Activated CD4-positive, CD25-positive, alpha-beta regulatory T cell treated with anti-CD3 and anti-CD28 coated beads, Interleukin-2, amount 50 U/mL, for 24 hours (primary cell): ENCODE measurements around the gene DIRAS1.
"Not testable (repeated sequence)": the region's sequence is repeated elsewhere in the genome, so short reads cannot be mapped to it uniquely, and the experiment has no call there.

ENCODE experiments used
- ATAC-seq, 2 donors: fragments of 150-1000 bp; cut with Tn5 transposase; one replicate each; pipeline ENCODE4 v1.10.0; 2021; ENCODE audit warnings: mild to moderate bottlenecking in 1 of 2, moderate library complexity in 1 of 2

The DIRAS1 gene

DNA sequence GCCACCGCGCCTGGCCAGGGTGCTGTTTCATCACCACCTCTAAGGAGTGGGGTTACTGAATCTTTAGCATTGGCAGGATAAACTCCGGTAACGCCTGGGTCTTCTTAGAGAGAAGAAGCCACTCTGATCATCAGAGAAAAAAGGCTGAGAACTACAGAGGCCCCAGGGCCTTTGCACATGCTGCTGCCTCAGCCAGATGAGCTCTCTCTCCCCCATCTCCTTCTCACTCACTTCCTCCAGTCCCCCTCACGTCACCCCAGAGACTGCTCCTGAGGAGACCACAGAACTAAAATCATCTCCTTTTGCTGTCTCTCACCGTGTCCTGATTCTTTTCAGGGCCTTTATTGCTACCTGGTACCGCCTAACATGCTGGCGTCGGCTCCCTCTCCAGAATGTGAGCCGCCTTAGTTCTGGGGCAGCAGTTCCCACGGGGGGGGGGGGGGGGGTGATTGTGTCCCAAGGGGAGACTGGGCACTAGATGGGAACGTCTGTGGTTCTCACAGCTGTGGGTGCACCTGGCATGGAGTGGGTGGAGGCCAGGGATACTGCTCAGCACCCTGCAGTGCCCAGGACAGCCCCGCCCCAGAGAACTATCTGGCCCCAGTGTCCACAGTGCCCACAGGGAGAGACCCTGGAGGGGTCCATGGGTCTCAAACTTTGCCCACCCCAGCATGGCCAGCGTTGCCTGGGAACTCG is 5.1 kb upstream of the DIRAS1 start:
- ATAC-seq: no peak

DNA sequence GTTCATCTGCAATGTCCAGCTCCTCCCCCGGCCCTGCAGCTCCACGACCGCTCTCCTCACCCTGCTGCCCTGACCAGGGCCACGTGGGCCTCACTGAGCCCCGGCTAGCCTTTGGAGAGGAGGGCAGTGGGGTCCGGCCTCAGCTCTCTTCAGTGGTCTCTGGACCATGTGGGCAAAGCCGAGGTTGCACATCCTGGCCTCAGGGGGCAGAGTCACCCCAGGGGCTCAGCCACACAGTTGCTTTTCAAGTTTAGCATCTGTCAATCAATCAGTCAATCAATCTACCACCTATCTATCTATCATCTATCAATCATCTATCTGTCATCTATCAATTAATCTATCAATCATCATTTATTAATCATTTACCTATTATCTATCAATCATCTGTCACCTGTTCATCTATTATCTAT is 3.0 kb upstream of the DIRAS1 start:
- ATAC-seq: no peak

DNA sequence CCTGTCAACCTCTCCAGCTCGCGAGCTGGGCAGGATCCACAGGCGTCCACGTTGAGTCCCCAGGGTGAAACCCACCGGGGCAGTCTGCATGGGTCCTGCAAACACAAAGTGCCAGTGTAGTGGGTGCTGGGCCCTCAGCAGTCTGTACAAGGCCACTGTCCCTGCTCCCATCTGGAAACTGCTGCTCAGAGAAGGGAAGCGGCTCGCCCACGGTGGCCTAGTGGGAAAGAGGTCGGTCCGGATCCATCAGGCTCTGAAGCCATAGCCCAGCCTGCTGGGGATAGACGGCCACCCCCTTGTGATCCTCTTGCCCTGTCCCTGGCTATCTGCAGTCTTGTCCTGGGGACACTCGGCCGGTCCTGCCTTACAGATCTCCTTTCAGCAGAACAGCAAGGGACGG is 2.6 kb upstream of the DIRAS1 start:
- no peak for ATAC-seq

DNA sequence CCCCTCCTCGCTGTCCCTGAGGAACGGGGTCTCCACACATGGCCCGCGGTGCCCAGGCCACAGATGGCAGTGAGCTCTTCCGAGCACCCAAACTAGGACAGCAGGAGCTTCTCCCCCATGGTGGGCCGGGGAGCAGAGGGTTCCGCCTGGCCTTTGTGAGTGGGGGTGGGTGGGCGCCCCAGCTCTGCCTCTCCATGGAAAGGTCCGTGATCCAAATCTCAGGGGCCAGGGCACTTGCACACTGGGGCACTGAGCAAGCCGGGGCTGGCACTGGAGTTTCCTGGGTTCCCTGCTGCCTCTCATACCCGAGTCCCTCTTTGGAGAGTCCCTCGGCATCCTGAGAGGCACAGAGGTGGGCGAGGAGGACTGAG is 2.2 kb upstream of the DIRAS1 start:
- no peak for ATAC-seq

DNA sequence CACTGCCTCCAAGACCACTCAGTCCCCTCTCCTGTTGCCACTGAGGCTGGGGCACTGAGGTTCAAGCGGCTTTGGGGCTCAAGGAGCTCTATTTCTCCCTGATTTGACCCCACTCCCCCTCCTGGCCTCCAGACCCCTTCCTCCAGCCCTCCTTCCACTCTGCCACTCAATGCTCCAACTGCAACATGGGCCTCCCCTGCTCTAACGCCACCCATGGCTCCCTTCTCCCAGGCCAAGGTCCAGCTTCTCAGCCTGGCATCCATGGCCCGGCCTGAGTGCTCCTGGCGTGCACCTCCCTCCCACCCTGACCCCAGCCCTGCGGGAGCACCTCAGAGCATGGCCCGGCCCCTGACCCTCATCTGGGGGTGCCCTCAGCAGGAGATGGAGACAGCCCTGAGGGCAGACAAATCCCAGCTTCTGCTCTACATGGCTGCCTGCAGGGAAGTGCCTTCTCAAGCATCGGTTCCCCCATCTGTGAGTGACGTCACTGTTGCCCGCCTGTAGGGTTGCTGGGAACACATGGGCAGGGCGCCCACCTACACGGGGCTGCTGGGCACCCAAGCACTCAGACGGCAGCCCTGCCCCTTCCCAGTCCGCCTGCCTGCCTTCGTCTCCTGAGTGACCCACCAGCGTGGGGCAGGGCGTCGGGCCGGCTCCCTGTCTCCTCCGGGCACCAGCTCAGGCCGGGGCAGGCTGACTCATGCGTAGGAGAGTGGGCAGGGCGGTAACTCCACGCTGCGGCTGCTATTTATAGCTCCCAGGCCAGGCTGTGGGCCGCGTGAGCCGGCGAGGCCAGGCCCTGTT is 1.6 kb upstream of the DIRAS1 start:
- ATAC-seq: no peak

DNA sequence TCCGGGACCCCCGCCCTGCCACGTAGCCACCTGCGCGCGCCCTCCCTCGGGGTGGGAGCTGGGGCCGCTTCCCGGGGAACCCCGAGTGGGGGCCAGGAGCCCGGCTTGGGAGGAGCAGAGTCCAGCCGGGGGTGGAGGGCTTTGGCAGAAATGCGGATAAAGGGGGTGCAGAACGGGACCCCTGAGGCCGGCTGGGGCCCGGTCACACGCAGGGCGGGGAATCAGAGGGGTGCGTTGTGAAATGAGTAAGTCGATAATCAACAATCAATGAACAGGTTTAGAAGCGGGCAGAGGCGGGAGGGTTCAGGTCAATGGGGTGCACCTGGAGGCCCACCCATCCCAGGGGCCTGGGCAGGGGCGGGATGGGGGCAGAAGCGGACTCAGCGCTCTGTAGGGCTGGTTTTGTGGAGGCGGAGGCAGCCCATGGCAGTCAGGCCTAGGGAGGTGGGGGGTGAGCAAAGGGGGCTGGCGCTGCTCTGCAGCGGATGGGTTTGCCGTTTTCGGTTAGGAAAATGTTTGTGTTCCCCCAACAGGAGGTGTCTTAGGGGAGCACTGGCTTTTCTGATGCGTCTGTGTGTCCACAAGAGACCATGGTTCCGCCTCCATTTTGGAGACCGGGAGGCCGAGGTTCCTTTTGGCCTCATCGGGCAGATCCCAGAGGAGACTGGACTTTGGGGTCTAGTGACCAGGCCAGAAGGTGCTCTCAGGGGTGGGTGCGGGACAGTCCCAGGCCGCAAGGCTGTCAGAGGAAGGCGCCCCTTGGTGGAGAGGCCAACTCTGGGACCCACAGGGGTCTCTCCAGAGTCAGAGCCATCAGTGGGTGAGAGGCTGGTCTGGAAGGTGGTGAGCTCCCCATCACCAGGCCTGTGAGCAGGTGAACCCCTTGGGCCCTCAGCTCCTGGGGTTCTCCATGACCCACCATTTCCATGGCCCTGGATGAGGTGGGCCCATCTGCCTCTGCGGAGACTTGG is 683 bp upstream of the DIRAS1 start:
- no peak for ATAC-seq

DNA sequence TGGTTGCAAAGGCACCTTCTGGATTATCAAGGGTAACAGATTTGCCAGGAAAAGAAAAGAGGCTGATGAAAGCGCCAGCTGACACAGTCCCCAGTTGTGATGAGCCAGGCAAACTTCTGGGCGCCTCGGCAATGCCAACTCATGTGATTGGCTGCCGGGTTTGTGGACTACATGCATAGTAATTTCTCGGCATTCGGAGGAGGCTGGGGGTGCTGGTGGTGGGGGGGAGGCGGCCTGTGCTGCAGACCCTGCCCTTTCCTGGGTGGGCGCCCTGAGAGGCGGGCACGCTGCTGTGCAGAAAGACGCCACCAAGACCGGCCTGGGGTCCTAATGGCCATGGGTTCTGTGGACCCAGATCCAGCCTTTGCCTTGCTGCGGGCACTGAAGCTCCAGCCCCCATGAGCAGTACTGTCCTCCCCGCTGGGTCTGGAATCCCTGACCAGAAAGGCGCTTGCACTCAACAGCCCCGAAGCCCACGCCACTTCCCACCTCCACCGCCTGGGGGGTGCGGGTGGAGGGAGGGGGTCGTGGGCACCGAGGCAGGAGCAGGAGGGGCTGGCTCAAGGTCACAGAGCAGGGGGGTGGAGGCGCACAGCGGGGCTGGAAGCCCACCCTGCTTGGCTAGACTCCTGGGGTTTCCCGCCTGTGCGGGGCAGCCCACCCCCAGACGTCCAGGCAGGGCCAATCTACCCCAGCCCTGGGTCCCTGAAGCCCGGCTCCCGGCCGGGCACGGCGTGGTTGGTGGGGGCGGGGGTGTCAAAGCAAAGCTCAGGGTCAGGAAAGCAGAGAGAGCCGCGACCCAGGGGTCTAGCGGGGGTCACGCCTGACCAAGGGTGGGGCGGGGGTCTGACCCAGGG is 1.0 kb downstream of the DIRAS1 start:
- no peak for ATAC-seq

DNA sequence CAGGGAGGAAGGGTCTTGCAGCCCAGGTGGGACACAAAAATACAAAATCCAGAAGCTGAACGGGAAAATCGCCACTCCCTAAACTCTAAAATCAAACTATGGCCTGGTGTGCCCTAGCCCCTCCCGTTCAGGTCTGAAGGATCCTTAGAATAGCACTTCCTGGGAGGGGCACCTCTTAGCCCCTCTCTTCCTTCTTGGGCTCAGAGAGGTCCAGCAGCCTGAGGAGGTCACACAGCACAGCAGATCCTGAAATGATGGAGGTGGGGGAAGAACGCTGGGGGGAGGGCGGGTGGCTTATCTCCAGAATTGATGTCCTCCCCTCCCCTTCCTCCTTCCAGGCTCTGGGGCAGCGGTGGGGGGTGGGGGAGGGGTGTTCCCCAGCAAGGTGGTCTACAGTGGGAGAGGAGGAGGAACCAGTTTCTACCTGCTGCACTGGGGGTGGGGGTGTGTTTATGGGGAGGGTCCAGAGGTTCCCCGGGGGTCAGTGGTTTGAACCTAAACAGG is 1.9 kb downstream of the DIRAS1 start:
- ATAC-seq: no peak

DNA sequence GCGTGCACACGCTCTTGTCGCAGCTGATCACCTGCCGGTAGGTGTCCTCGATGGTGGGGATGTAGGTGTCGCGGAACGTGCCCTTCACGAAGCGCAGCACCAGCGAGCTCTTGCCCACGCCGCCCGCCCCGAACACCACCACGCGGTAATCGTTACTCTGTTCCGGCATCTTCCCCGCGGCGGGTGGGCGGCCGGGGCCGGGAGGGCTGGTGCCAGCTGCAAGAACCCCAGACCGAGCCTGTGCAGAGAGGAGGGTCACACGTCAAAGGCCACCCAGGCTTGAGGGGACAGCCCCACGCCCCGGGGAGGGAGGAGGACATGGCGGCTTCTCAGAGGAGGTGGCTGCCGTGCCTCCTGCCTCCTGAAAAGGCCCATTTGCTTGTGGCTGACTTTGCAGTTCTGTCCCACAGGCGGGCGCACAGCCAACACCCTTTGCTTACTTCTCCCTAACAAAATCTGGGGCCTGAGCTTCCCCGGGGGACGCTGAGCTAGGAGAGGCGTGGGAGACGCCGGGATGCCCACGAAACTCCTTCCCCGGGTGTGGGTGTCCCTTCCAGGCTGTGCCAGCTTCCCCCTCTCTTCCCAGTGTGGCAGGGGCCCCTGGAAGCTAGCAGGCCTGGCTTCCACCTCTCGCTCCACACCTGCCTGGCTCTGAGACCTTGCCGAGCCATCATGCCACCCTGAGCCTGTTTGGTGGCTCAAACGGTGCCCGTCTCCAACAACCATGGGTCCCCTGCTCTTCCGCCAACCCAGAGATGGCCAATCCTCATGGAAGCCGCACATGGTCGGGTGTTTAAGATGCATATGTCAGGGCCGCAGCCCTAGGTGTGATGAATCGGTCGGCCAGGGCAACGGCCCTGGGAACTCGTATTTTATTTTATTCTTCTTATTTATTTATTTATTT is 3.3 kb downstream of the DIRAS1 start:
- ATAC-seq: no peak

DNA sequence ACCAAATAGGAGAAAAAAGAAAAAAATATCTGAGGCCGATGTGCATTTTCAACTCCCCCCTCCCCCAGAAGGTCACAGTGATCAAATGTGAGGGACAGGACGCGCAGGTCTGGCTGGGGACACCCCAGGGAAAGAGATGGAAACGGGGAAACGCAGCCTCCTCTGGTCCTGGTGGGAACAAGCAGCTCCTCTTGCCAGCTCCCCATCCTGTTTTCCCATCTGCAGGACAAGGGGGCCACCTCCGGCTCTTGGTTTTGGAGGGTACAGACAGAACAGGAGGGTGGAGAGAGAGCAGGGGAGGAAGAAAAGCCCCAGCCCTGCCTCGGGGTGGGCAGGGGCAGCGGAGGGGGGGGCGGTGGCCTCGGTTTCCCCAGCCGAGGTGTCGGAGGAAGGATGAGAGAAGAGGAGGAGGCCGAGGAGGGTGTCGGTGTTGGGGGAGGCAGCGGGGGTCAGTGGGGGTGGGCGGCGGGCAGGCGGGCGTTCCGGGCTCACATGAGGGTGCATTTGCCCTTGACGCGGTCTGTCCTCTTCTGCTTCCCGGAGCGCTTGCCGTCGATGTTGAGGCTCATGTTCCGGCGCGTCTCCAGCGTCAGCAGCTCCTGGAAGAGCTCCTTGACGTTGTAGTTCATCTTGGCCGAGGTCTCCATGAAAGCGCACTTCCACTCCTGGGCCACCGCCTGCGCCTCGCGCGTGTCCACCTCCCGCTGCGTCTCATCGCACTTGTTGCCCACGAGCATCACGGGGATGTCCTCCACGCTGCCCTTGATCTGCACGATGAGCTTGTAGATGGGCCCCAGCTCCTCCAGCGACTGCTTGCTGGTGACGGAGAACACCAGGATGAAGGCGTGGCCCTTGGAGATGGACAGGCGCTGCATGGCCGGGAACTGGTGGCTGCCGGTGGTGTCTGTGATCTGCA is 4.2 kb downstream of the DIRAS1 start:
- no peak for ATAC-seq

DNA sequence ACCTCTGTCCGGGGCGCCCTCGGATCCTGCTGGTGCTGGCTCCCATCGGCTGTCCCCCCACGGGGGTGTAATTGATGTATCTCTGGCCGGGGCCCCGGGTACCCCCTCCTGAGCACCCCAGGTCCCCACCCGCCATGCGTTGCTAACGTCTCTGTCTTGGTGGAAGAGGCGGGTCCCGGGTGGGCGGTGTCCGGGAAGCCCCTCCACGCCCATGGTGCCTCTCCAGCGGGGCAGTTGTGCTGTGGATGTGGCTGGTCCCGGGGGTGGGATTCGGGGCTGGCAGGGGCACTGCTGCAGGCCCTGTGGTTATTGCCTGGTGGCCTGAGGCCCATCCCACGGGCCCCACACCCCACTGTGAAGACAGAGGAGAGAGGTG is 4.9 kb downstream of the DIRAS1 start:
- no peak for ATAC-seq

DNA sequence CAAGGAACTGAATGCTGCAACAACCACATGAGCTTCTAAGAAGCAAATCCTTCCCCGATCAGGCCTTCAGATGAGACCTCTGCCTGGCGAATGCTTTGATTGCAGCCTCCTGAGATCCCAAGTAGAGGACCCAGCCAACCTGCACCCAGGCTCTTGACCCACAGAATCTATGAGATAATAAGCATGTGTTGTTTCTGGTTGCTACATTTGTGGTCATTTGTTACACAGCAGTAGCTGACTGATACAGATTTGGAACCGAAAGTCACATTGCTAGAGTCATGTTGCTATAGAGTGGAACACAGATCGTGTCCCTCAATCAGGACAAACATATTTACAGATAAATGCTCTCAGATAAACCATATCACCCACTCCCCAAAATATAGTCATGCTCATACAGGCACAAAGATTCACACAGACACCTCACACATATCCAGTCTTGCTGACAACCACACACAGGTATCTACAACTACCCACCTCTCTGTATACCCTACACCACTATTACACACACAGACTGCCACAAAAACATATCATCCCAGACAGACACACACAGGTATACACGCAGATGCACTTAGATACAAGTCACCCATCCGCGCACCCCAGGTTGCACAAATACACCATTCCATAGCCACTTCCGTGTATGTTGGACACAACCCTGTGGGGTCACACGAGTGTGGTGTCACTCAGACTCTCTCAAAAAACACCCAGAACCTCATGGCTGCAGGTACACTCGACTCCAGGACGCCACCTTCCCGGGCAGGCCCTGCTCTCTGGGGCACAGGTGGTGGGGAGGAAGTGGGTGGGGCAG is 5.5 kb downstream of the DIRAS1 start:
- no peak for ATAC-seq

DNA sequence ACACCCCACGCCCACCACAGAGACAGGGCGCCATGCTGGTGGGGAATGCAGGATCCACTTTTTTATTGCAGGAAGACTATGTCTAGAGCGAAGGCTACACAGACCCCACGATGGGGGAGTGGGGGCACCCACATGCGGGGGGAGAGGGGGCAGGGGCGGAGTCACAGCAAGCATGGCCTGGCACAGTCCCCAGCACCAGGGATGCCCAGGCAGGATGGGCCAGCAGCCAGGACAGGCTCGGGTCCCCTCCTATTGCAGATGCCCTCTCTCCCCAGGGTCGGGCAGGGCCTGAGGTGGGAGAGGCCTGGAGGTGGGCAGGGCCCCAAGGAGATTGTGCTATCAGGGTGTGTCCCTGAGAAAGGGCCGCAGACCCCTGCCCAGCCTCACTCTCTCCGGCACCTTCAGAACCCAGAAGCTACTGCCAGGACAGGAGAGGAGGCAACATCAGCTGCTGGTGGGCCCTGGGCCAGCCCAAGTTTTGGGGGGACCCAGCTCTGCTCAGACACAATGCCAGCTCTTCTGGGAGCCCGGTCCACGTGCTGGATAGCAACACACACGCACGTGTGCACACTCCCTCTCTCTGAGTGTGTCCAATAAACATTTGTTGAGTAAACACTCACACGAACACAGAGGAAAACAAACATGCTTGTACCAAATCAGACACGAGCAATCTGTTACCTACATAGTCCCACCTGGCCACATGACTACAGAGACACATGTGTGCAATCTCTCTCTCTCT is 6.5 kb downstream of the DIRAS1 start:
- ATAC-seq: no peak

DNA sequence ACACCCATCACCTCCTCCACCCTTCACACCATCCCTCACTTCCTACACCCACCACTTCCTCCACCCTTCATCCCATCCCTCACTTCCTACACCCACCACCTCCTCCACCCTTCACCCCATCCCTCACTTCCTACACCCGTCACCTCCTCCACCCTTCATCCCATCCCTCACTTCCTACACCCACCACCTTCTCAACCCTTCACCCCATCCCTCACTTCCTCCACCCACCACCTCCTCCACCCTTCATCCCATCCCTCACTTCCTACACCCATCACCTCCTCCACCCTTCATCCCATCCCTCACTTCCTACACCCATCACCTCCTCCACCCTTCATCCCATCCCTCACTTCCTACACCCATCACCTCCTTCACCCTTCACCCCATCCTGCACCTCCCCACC is 7.1 kb downstream of the DIRAS1 start:
- not testable (repeated sequence) for ATAC-seq

DNA sequence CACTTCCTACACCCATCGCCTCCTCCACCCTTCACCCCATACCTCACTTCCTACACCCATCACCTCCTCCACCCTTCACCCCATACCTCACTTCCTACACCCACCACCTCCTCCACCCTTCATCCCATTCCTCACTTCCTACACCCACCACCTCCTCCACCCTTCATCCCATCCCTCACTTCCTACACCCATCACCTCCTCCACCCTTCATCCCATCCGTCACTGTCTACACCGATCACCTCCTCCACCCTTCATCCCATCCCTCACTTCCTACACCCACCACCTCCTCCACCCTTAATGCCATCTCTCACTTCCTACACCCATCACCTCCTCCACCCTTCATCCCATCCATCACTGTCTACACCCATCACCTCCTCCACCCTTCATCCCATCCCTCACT is 8.0 kb downstream of the DIRAS1 start:
- not testable (repeated sequence) for ATAC-seq

DNA sequence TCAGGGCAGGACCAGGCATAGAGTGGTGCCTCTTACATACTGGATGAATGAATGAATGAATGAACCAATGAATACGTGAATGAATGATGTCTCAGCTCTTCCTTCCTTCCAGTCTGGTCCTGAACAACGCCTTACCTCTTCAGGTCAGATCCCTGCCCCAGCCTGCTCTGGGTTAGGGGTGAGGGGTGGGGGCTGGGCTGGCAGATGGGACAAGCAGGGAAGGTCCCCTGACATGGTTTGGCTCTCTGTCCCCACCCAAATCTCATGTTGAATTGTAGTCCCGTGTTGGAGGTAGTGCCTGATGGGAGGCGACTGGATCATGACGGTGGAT is 9.3 kb downstream of the DIRAS1 start:
- no peak for ATAC-seq

DNA sequence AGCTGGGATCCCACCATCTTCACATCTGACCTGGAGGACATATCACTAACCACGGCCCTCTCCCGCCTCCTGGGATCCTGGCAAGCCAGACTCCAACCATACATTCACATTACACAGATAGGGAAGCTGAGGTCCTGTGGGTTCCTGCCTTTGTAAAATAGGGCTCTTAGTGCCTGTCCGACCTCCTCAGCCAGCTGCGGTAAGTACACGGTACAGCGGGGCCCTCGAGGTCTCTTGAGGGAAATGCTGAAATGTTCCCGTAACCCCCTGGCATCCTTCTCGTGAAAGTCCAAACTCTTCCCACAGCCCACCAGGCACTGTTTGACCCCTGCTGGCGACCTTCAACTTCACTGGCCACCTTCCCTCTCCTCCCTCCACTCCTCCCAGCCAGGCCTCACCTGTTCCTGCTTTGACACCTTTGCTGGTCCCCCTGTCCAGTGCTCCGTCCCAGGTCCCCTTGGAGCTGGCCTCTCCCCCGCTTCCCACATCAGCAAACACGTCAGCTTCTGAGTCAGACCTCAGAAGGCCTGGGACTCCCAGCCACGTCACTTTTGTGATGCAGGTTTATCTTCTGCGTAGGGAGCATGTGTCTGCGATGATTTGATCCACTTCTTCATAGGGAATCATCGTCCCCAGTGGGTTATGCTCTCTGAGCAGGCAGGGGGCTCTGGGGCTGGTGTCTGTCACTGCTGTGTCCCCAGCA is 9.8 kb downstream of the DIRAS1 start:
- ATAC-seq: no peak

DNA sequence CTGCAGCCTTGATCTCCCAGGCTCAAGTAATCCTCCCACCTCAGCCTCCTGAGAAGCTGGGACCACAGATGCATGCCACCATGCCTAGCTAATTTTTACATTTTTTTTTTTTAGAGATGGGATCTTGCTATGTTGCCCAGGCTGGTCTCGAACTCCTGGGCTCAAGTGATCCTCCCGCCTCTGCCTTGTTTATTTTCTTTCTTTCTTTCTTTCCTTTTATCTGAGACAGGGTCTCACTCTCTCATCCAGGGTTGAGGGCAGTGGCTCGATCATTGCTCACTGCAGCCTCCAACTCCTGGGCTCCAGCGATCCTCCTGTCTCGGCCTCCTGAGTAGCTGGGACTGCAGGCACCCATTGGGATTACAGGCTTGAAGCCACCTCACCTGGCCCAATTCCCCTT is 14.9 kb downstream of the DIRAS1 start:
- ATAC-seq: no peak
